Activated naive CD8-positive, alpha-beta T cell treated with anti-CD3 and anti-CD28 coated beads, Interleukin-2, amount 50 U/mL, for 24 hours (primary cell): ENCODE data around the gene FBXL17.

Experiments used
- ATAC-seq: fragments of 150-1000 bp; cut with Tn5 transposase; one replicate; pipeline ENCODE4 v1.10.0; 2021
- DNase-seq: peaks from one replicate; pipeline ENCODE4 v3.0.0; 2021
- H3K27ac Mint-ChIP-seq: one replicate; pipeline ENCODE4 v1.8.0; 2021; ENCODE audit warnings: mild to moderate bottlenecking, mixed read lengths
- H3K27me3 Mint-ChIP-seq: one replicate; pipeline ENCODE4 v1.8.0; 2021; ENCODE audit warnings: mixed read lengths
- H3K36me3 Mint-ChIP-seq: one replicate; pipeline ENCODE4 v1.8.0; 2021; ENCODE audit warnings: low read depth, mixed read lengths
- H3K4me1 Mint-ChIP-seq: one replicate; pipeline ENCODE4 v1.8.0; 2021; ENCODE audit warnings: mixed read lengths
- H3K4me3 Mint-ChIP-seq: one replicate; pipeline ENCODE4 v1.8.0; 2021; ENCODE audit warnings: mild to moderate bottlenecking, moderate library complexity, mixed read lengths
- H3K9me3 Mint-ChIP-seq: one replicate; pipeline ENCODE4 v1.8.0; 2021; ENCODE audit warnings: mixed read lengths

The FBXL17 gene

DNA sequence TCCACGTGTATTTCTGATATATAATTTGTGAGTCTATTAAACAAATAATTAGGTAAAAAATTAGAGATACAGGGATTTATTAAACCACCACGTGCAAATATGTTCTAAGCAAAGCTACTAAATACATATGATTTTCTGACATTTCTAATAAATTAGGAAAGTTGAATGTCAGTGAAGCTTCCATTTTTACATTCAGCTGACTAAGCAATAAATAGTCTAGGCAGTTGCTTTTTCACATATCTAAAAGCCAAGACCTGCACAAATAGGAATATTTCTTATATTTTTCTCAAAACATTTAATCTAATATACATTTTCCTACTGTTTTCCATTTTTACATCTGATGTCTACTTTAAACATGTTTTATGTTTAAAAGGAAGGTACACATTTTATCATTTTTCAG is 388.6 kb downstream of the FBXL17 start:
- ATAC-seq (no peak), DNase-seq (no peak)
- no peak overlapping the region for H3K4me3 Mint-ChIP-seq
- no peaks in the 10 kb centered on the region for H3K27me3 Mint-ChIP-seq
- H3K36me3 Mint-ChIP-seq: no peaks in the 10 kb centered on the region
- peaks cover 11% of the 10 kb centered on the region for H3K4me1 Mint-ChIP-seq
- H3K27ac Mint-ChIP-seq: no peak overlapping the region
- H3K9me3 Mint-ChIP-seq: no peaks in the 10 kb centered on the region

- ATAC-seq: no peak
- no peak overlapping the region for H3K4me3 Mint-ChIP-seq
- no peak overlapping the region for H3K27ac Mint-ChIP-seq
These were observed 390.8 kb downstream of the FBXL17 start for GRCh38 chr5:107990881-107991810.

DNA sequence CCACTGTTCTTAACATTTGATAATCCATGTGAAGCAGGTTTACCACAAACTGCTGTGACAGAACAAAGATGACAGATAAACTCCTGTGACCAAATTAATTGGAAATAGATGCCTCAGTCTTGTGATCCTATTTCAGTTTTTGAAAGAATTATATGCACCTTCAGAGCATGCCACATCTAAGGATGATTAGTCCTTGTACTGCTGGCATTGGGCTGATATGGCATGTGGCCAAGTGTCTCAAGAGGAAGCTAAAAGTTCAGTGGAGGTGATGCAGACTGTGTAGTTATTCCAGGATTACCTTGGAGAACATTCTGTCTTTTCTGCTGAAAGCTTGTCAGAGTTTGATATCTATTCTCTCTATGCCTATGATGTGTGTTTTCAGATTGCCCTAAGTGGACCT is 396.8 kb downstream of the FBXL17 start:
- Mint-ChIP-seq H3K27me3 (no peaks in the 10 kb centered on the region), H3K36me3 (peaks cover 4% of the 10 kb centered on the region), H3K9me3 (no peaks in the 10 kb centered on the region), H3K4me1 (peaks cover 11% of the 10 kb centered on the region), H3K4me3 (no peak overlapping the region), H3K27ac (no peak overlapping the region)
- ATAC-seq (no peak), DNase-seq (no peak)

More at GRCh38 chr5:107990881-107991810, 390.8 kb downstream of the FBXL17 start:
- no peaks in the 10 kb centered on the region for H3K9me3 Mint-ChIP-seq
- no peaks in the 10 kb centered on the region for H3K27me3 Mint-ChIP-seq
- DNase-seq: no peak
- H3K4me1 Mint-ChIP-seq: peaks cover 11% of the 10 kb centered on the region
- H3K36me3 Mint-ChIP-seq: peaks cover 2% of the 10 kb centered on the region

DNA sequence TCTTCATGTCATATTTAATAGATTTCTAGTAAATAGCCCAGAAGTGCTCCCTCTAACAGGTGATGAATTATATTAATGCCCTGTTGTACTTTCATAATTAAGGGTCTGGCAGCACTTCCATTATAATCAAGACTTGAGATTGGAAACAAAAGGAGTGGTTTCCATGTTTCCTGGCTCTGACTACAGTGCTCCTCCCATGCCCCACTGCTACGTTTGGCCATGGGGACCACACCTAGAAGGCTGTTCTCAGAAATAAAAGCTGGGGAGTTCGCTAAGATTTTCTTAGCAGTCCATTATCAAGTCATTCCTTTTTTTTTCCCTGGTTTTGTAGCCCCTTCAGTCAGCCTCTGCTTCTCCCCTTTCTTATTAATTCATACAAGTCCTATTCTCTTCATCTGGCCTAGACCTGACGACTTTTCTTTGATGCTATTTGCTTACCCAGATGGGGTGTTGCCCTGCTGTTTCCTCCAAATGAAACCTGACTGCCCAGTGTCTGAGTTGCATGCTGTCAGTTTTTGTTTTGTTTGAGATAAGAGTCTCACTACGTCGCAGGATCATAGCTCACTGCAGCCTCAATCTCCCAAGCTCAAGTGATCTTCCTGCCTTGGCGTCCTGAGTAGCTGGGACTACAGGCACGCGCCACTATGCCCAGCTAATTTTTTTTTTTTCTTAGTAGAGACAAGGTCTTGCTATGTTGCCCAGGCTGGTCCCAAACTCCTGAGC is 399.0 kb downstream of the FBXL17 start:
- ATAC-seq: no peak
- Mint-ChIP-seq H3K27me3 (no peaks in the 10 kb centered on the region), H3K4me1 (peaks cover 13% of the 10 kb centered on the region), H3K36me3 (peaks cover 4% of the 10 kb centered on the region), H3K4me3 (no peak overlapping the region), H3K9me3 (no peaks in the 10 kb centered on the region), H3K27ac (no peak overlapping the region)
- DNase-seq: no peak

DNA sequence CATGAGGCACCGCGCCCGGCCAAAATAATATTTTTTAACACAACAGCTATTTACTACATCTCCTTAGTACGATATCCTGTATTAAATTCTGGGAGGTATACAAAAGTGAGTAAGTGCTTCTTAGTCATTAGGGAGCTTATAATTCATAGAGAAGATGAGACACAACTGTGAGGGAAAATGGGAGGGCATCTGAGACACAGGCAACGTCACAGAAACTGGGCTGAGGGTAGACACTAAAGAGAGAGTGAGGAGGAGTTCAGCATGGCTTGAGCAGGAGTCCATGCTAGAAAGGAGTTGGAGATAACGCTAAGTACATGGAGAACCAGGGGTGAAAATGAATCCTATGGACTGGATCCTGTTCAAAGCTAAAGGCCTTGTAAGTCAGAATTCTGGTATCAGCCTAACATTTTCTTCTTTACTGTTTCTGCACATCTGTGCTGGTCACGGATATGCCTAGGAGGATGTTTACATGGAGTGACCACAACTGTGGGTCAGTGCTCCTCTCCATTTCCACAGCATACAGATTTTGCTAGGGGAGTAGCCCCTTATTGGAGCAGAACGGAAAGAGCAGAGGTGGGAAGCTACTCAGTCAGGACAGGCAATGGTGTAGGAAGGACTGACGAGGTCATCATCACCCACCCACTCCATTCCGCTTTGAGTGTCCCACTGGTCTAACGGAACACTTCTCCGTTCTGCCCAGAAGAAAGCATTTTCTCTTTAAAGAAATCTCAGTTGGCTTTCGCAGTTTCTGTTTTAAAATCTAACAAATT is 400.8 kb downstream of the FBXL17 start:
- H3K4me1 Mint-ChIP-seq: peaks cover 13% of the 10 kb centered on the region
- H3K9me3 Mint-ChIP-seq: no peaks in the 10 kb centered on the region
- peak overlapping the region; percentile 37 for H3K27ac Mint-ChIP-seq
- ATAC-seq (no peak), DNase-seq (no peak)
- H3K27me3 Mint-ChIP-seq: no peaks in the 10 kb centered on the region
- no peak overlapping the region for H3K4me3 Mint-ChIP-seq
- peaks cover 2% of the 10 kb centered on the region for H3K36me3 Mint-ChIP-seq

DNA sequence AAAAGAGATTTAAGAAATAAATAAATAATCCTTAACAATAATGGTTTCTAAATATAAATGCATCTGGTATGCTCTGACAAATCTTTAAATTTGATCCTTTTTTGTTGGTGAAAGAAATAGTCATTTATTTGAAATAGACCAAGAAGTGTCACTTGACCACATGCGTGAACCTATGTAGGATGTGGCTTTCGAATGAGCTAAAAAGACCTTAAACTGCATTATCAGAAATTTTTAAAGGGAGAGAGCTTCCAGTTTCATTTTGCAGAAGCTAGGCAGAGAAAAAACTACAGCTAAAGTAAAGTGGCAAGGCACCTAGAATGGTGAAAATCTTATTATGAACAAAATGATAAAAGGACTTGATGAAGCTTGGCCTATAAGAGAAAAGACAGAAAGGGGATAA is 402.0 kb downstream of the FBXL17 start:
- H3K4me3 Mint-ChIP-seq: no peak overlapping the region
- H3K36me3 Mint-ChIP-seq: peaks cover 2% of the 10 kb centered on the region
- H3K27ac Mint-ChIP-seq: no peak overlapping the region
- ATAC-seq (no peak), DNase-seq (no peak)
- H3K4me1 Mint-ChIP-seq: peaks cover 13% of the 10 kb centered on the region
- H3K27me3 Mint-ChIP-seq: no peaks in the 10 kb centered on the region
- H3K9me3 Mint-ChIP-seq: no peaks in the 10 kb centered on the region

GRCh38 chr5:107979291-107979690 is 402.6 kb downstream of the FBXL17 start:
- Mint-ChIP-seq H3K27ac (no peak overlapping the region), H3K4me3 (no peak overlapping the region), H3K9me3 (no peaks in the 10 kb centered on the region), H3K4me1 (peaks cover 13% of the 10 kb centered on the region), H3K36me3 (peaks cover 2% of the 10 kb centered on the region), H3K27me3 (no peaks in the 10 kb centered on the region)
- no peak for ATAC-seq
- no peak for DNase-seq

GRCh38 chr5:107977550-107978071 is 404.3 kb downstream of the FBXL17 start:
- ATAC-seq (no peak), DNase-seq (no peak)
- no peaks in the 10 kb centered on the region for H3K27me3 Mint-ChIP-seq
- no peaks in the 10 kb centered on the region for H3K36me3 Mint-ChIP-seq
- H3K4me3 Mint-ChIP-seq: no peak overlapping the region
- no peak overlapping the region for H3K27ac Mint-ChIP-seq
- H3K4me1 Mint-ChIP-seq: peaks cover 13% of the 10 kb centered on the region
- H3K9me3 Mint-ChIP-seq: no peaks in the 10 kb centered on the region

DNA sequence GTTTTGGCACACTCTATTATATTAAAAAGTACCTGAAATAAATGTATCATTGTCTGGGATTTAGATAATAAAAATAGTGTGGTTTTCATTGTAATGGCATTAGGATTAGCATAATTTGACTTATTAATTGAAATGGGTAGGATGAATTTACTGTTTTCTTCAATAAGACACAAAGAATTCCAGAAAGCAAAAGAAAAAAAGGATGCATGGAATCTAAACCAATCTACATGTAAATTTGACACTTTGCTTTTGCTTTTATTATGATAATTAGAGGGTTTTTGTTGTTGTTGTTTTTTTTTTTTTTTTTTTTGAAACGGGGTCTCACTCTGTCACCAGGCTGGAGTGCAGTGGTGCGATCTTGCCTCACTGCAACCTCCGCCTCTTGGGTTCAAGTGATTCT is 406.3 kb downstream of the FBXL17 start:
- ATAC-seq (no peak), DNase-seq (no peak)
- no peaks in the 10 kb centered on the region for H3K27me3 Mint-ChIP-seq
- H3K4me3 Mint-ChIP-seq: no peak overlapping the region
- H3K9me3 Mint-ChIP-seq: no peaks in the 10 kb centered on the region
- no peak overlapping the region for H3K27ac Mint-ChIP-seq
- peaks cover 2% of the 10 kb centered on the region for H3K4me1 Mint-ChIP-seq
- H3K36me3 Mint-ChIP-seq: no peaks in the 10 kb centered on the region

DNA sequence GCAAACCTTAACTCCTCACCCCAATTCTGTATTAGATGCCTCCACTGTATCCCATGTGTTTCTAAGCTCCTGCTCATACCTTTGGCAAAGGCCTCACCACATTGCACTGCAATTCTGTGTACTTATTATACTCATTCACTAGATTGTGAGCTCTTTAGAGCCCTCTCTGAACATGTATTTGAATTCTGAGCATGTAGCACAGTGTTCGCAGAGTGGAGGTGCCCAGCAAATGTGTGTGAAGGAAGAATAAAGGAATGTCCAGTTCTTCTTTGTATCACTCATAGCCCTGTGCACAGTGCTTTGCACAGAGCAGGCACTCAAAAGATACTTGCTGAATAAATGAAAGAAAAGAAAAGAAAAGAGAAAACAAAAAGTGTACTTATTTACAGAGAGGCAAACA is 410.1 kb downstream of the FBXL17 start:
- Mint-ChIP-seq H3K9me3 (no peaks in the 10 kb centered on the region), H3K27me3 (no peaks in the 10 kb centered on the region), H3K4me3 (no peak overlapping the region), H3K4me1 (no peaks in the 10 kb centered on the region), H3K27ac (no peak overlapping the region), H3K36me3 (no peaks in the 10 kb centered on the region)
- ATAC-seq: no peak
- no peak for DNase-seq

DNA sequence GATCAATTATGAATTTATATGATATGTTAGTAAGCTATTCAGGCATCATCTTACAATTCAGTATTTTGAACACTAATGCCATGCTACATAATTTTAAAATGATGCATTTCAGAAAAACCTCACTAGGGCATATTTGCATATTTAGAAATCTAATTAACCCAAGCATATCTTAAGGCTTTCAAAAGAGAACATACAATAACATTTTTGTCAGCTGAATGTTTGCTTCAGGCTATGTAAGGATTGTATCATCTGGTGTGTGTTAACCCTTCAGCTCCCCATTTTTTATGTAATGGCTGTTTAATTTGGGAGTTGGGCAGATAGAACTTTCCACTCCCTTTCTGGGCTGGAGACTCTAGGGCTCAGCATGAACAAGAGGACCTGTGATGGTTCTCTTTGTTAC is 412.1 kb downstream of the FBXL17 start:
- Mint-ChIP-seq H3K9me3 (no peaks in the 10 kb centered on the region), H3K4me3 (no peak overlapping the region), H3K36me3 (no peaks in the 10 kb centered on the region), H3K27ac (no peak overlapping the region), H3K27me3 (no peaks in the 10 kb centered on the region), H3K4me1 (no peaks in the 10 kb centered on the region)
- DNase-seq: no peak
- ATAC-seq: no peak

GRCh38 chr5:107968998-107969397 is 412.9 kb downstream of the FBXL17 start:
- DNase-seq (no peak), ATAC-seq (no peak)
- Mint-ChIP-seq H3K9me3 (no peaks in the 10 kb centered on the region), H3K36me3 (no peaks in the 10 kb centered on the region), H3K4me3 (no peak overlapping the region), H3K27me3 (no peaks in the 10 kb centered on the region), H3K27ac (no peak overlapping the region), H3K4me1 (no peaks in the 10 kb centered on the region)

- Mint-ChIP-seq H3K27ac (no peak overlapping the region), H3K4me3 (no peak overlapping the region), H3K27me3 (no peaks in the 10 kb centered on the region), H3K36me3 (no peaks in the 10 kb centered on the region), H3K4me1 (no peaks in the 10 kb centered on the region), H3K9me3 (no peaks in the 10 kb centered on the region)
- DNase-seq: no peak
- ATAC-seq: no peak
These were observed 413.5 kb downstream of the FBXL17 start for GRCh38 chr5:107968406-107968843.

- ATAC-seq (no peak), DNase-seq (no peak)
- H3K4me1 Mint-ChIP-seq: no peaks in the 10 kb centered on the region
- H3K27me3 Mint-ChIP-seq: no peaks in the 10 kb centered on the region
- no peaks in the 10 kb centered on the region for H3K9me3 Mint-ChIP-seq
- H3K4me3 Mint-ChIP-seq: no peak overlapping the region
- no peak overlapping the region for H3K27ac Mint-ChIP-seq
- H3K36me3 Mint-ChIP-seq: no peaks in the 10 kb centered on the region
These were observed 415.7 kb downstream of the FBXL17 start for GRCh38 chr5:107966201-107966600.
